H9 (cell line): ENCODE measurements around the gene ADAD2. TPM values are rescaled to one million over a fixed set of nuclear protein-coding genes. Genes with fewer than 3 reads are reported as not detected.

Experiments used
- DNase-seq: peaks from one replicate; pipeline ENCODE4 v3.0.0-alpha.2; 2017
- H2AFZ ChIP-seq: one replicate; pipeline ENCODE4 v1.6.1; 2013; ENCODE audit warnings: mild to moderate bottlenecking, low read length, control low read depth, moderate library complexity
- H2AK5ac ChIP-seq: 2 replicates; pipeline ENCODE4 v1.6.1; 2013; ENCODE audit warnings: low read length, control low read depth, mixed read lengths; ENCODE audit not compliant: insufficient read length
- H2BK120ac ChIP-seq: one replicate; pipeline ENCODE4 v1.6.1; 2013; ENCODE audit warnings: low read depth, mild to moderate bottlenecking, low read length, control low read depth, inconsistent platforms; ENCODE audit not compliant: poor library complexity, severe bottlenecking
- H2BK12ac ChIP-seq: 2 replicates; pipeline ENCODE4 v1.6.1; 2013; ENCODE audit warnings: low read length, control low read depth, mixed read lengths, low read depth; ENCODE audit not compliant: insufficient read length
- H2BK15ac ChIP-seq: 2 replicates; pipeline ENCODE4 v1.6.1; 2013; ENCODE audit warnings: low read depth, low read length, control low read depth
- H2BK20ac ChIP-seq: one replicate; pipeline ENCODE4 v1.6.1; 2013; ENCODE audit warnings: low read depth, mild to moderate bottlenecking, low read length, control low read depth, inconsistent platforms; ENCODE audit not compliant: poor library complexity, severe bottlenecking
- H2BK5ac ChIP-seq: 2 replicates; pipeline ENCODE4 v1.6.1; 2013; ENCODE audit warnings: low read length, control low read depth, mixed read lengths; ENCODE audit not compliant: insufficient read length
- H3K14ac ChIP-seq: 2 replicates; pipeline ENCODE4 v1.6.1; 2013; ENCODE audit warnings: low read length, control low read depth; ENCODE audit not compliant: insufficient read depth
- H3K18ac ChIP-seq: 2 replicates; pipeline ENCODE4 v1.6.1; 2013; ENCODE audit warnings: low read depth, mild to moderate bottlenecking, mixed read lengths, low read length, control low read depth; ENCODE audit not compliant: insufficient read length
- H3K23ac ChIP-seq: 2 replicates; pipeline ENCODE4 v1.6.1; 2013; ENCODE audit warnings: low read length, control low read depth, mixed read lengths, low read depth; ENCODE audit not compliant: insufficient read length
- H3K23me2 ChIP-seq: 2 replicates; pipeline ENCODE4 v1.6.1; 2013; ENCODE audit warnings: low read depth, mild to moderate bottlenecking, mixed read lengths, low read length, control low read depth; ENCODE audit not compliant: insufficient read length, poor library complexity, severe bottlenecking
- H3K27ac ChIP-seq: 2 replicates; pipeline ENCODE4 v1.5.1; 2013; ENCODE audit warnings: low read length, control low read depth, mixed read lengths, low read depth; ENCODE audit not compliant: insufficient read length
- H3K27me3 ChIP-seq: 2 replicates; pipeline ENCODE4 v1.6.1; 2013; ENCODE audit warnings: low read length, control low read depth, inconsistent platforms; ENCODE audit not compliant: insufficient read depth
- H3K4ac ChIP-seq: 2 replicates; pipeline ENCODE4 v1.6.1; 2013; ENCODE audit warnings: low read depth, mild to moderate bottlenecking, control low read depth, inconsistent platforms, low read length, moderate library complexity
- H3K4me1 ChIP-seq: 2 replicates; pipeline ENCODE4 v1.6.1; 2013; ENCODE audit warnings: low read length, control low read depth, inconsistent platforms; ENCODE audit not compliant: insufficient read depth
- H3K4me2 ChIP-seq: 2 replicates; pipeline ENCODE4 v1.6.1; 2013; ENCODE audit warnings: low read length, control low read depth, mixed read lengths; ENCODE audit not compliant: insufficient read length, insufficient read depth
- H3K56ac ChIP-seq: 2 replicates; pipeline ENCODE4 v1.6.1; 2013; ENCODE audit warnings: low read depth, mild to moderate bottlenecking, mixed read lengths, low read length, control low read depth; ENCODE audit not compliant: insufficient read length
- H3K79me1 ChIP-seq: 2 replicates; pipeline ENCODE4 v1.6.1; 2013; ENCODE audit warnings: low read depth, mild to moderate bottlenecking, moderate library complexity, low read length, control low read depth, inconsistent platforms; ENCODE audit not compliant: insufficient read depth, poor library complexity, severe bottlenecking
- H3K79me2 ChIP-seq: 2 replicates; pipeline ENCODE4 v1.6.1; 2013; ENCODE audit warnings: low read length, control low read depth, inconsistent platforms; ENCODE audit not compliant: insufficient read depth
- H3K9ac ChIP-seq: 2 replicates; pipeline ENCODE4 v1.6.1; 2013; ENCODE audit warnings: low read length, control low read depth, mixed read lengths; ENCODE audit not compliant: insufficient read length; ENCODE audit errors: extremely low read depth
- H3K9me3 ChIP-seq: one replicate; pipeline ENCODE4 v1.6.1; 2013; ENCODE audit warnings: low read depth, low read length, inconsistent platforms; ENCODE audit not compliant: control insufficient read depth
- H3T11ph ChIP-seq: one replicate; pipeline ENCODE4 v1.6.1; 2013; ENCODE audit warnings: mild to moderate bottlenecking, low read length, control low read depth, inconsistent platforms
- H4K20me1 ChIP-seq: one replicate; pipeline ENCODE4 v1.6.1; 2013; ENCODE audit not compliant: control insufficient read depth, insufficient read length, insufficient read depth
- H4K5ac ChIP-seq: 2 replicates; pipeline ENCODE4 v1.6.1; 2013; ENCODE audit warnings: low read depth, mild to moderate bottlenecking, mixed read lengths, low read length, control low read depth; ENCODE audit not compliant: insufficient read length
- H4K8ac ChIP-seq: replicated peaks from 2 replicates; pipeline ENCODE4 v1.6.1; 2013; ENCODE audit warnings: low read length, control low read depth, mixed read lengths, low read depth; ENCODE audit not compliant: insufficient read length
- H4K91ac ChIP-seq: 2 replicates; pipeline ENCODE4 v1.6.1; 2013; ENCODE audit warnings: low read depth, mild to moderate bottlenecking, moderate library complexity, mixed read lengths, low read length, control low read depth; ENCODE audit not compliant: insufficient read length
- H3K27ac Mint-ChIP-seq, 3 experiments: 2 replicates in 2 of 3; 3 replicates in 1 of 3; pipeline ENCODE4 v1.8.0; 2020 to 2021; ENCODE audit warnings: mixed read lengths in 3 of 3, mild to moderate bottlenecking in 1 of 3, moderate library complexity in 1 of 3
- H3K27me3 Mint-ChIP-seq: 2 replicates; pipeline ENCODE4 v1.8.0; 2021; ENCODE audit warnings: low read depth, mild to moderate bottlenecking, moderate library complexity, mixed read lengths
- H3K36me3 Mint-ChIP-seq, 3 experiments: 2 replicates in 2 of 3; 3 replicates in 1 of 3; pipeline ENCODE4 v1.8.0; 2020 to 2021; ENCODE audit warnings: low read depth in 3 of 3, mixed read lengths in 3 of 3; ENCODE audit not compliant: insufficient read depth in 1 of 3
- H3K4me1 Mint-ChIP-seq, 2 experiments: 2 replicates each; pipeline ENCODE4 v1.8.0; 2020; ENCODE audit warnings: mixed read lengths in 2 of 2
- H3K4me3 Mint-ChIP-seq, 2 experiments: 2 replicates in 1 of 2; 3 replicates in 1 of 2; pipeline ENCODE4 v1.8.0; 2020 to 2021; ENCODE audit warnings: mild to moderate bottlenecking in 2 of 2, mixed read lengths in 2 of 2, moderate library complexity in 1 of 2
- H3K9me3 Mint-ChIP-seq, 2 experiments: 2 replicates in 1 of 2; 3 replicates in 1 of 2; pipeline ENCODE4 v1.8.0; 2020; ENCODE audit warnings: mild to moderate bottlenecking in 2 of 2, mixed read lengths in 2 of 2, moderate library complexity in 1 of 2
- CTCF ChIP-seq: fragments of 200-600 bp; sonication (generic); conservative IDR thresholded peaks from 3 replicates; pipeline ENCODE4 v1.8.0; 2021; ENCODE audit warnings: antibody characterized with exemption, mild to moderate bottlenecking
- WGBS: extraction: QIAGEN DNeasy Blood & Tissue Kit; methylation state at CpG from one replicate; pipeline ENCODE4 v1.1.7; 2013; ENCODE audit warnings: missing lambda C conversion rate, low lambda C conversion rate, mixed read lengths; ENCODE audit not compliant: insufficient read length; ENCODE audit errors: extremely low coverage; 5-methylcytosine and 5-hydroxymethylcytosine counted together
- total RNA-seq: library from RNA; stranded (reverse); gene quantifications from 2 replicates; pipeline ENCODE4 v1.2.1, GENCODE V29; 2021

Gene ADAD2
- total RNA-seq, 1 experiment from 2014 or later, result 1.0 TPM

- H3K9ac ChIP-seq, result peak overlapping the region; percentile 16
- peaks cover 17 to 23% of the 10 kb centered on the region in 2 experiments for H3K4me1 Mint-ChIP-seq
These were observed 46.6 kb upstream of the ADAD2 start for GRCh38 chr16:84144209-84144858.

More at GRCh38 chr16:84144209-84144858, 46.6 kb upstream of the ADAD2 start:
- Histone ChIP-seq H3T11ph (no peak overlapping the region), H3K9me3 (no peaks in the 10 kb centered on the region), H3K18ac (no peak overlapping the region), H3K4me1 (peaks cover 2% of the 10 kb centered on the region; the same call in 1 of the 2 replicates), H2BK20ac (no peak overlapping the region), H3K4ac (no peak overlapping the region), H3K4me2 (peak overlapping the region; percentile 77), H4K8ac (no peak overlapping the region), H3K79me2 (peaks cover 4% of the 10 kb centered on the region; the same call in 1 of the 2 replicates), H3K79me1 (peaks cover 3% of the 10 kb centered on the region), H2BK12ac (no peak overlapping the region), H3K14ac (no peak overlapping the region), H2BK15ac (no peak overlapping the region), H3K23ac (no peak overlapping the region), H3K27me3 (no peaks in the 10 kb centered on the region), H2BK120ac (no peak overlapping the region), H3K23me2 (peaks cover 9% of the 10 kb centered on the region), H2AK5ac (no peak overlapping the region), H4K20me1 (no peaks in the 10 kb centered on the region), H3K56ac (no peak overlapping the region), H4K91ac (no peak overlapping the region), H2BK5ac (no peak overlapping the region), H3K27ac (no peak overlapping the region), H4K5ac (no peak overlapping the region), H2AFZ (no peak overlapping the region)
- no CpG with 5 or more reads among the region's 39 CpGs for WGBS
- H3K36me3 Mint-ChIP-seq, result peaks cover 4 to 18% (median 6%) of the 10 kb centered on the region in 3 experiments; a peak in 6 of 7 replicates
- TF ChIP-seq CTCF, result no peak
- no peak for DNase-seq
- H3K4me3 Mint-ChIP-seq, result peak overlapping the region; percentile 95 to 99
- H3K27me3 Mint-ChIP-seq, result peaks cover 16% of the 10 kb centered on the region
- peak overlapping the region; percentile 76 to 91 (median 87); a peak in 5 of 7 replicates for H3K27ac Mint-ChIP-seq
- H3K9me3 Mint-ChIP-seq, result peaks cover 0 to 9% of the 10 kb centered on the region in 2 experiments; a peak in 1 of 5 replicates
